H1 (cell line): ENCODE results near the gene LDLRAD3. TPM values are rescaled to one million over a fixed set of nuclear protein-coding genes. Genes with fewer than 3 reads are reported as not detected.

ENCODE experiments used
- CTCF ChIA-PET: fragments of 300-600 bp; sonication (Branson Sonifier 250); formaldehyde crosslinking; loops from one replicate; lab custom pipeline; 2021; ENCODE audit not compliant: partially characterized antibody; lab: Charles Lee
- POLR2A ChIA-PET: fragments of 300-600 bp; sonication (Branson Sonifier 250); formaldehyde crosslinking; loops from one replicate; lab custom pipeline; 2021; ENCODE audit warnings: inconsistent platforms; ENCODE audit not compliant: partially characterized antibody; lab: Charles Lee
- DNase-seq, 2 experiments: peaks; one replicate each; pipeline versions ENCODE4 v3.0.0 to v3.0.0-alpha.2; 2010 to 2022; ENCODE audit warnings: low spot score in 2 of 2, low read depth in 1 of 2, mixed read lengths in 1 of 2
- FAIRE-seq: peaks from 2 replicates; lab custom pipeline; 2011; peaks lifted over from hg19 to GRCh38; lab: Jason Lieb, UNC
- H2AFZ ChIP-seq: 2 replicates; pipeline ENCODE4 v1.8.1; 2012; ENCODE audit warnings: low read length, inconsistent platforms
- H2AK5ac ChIP-seq: 2 replicates; pipeline ENCODE4 v1.6.1; 2013; ENCODE audit warnings: low read depth, low read length
- H2BK120ac ChIP-seq: replicated peaks from 2 replicates; pipeline ENCODE3; 2013; ENCODE audit warnings: low read depth, low read length, inconsistent platforms
- H2BK12ac ChIP-seq: 2 replicates; pipeline ENCODE4 v1.6.1; 2013; ENCODE audit warnings: low read depth, low read length
- H2BK15ac ChIP-seq: 2 replicates; pipeline ENCODE4 v1.6.1; 2013; ENCODE audit warnings: low read length
- H2BK20ac ChIP-seq: 2 replicates; pipeline ENCODE4 v1.6.1; 2013; ENCODE audit warnings: low read length
- H2BK5ac ChIP-seq: 2 replicates; pipeline ENCODE4 v1.6.1; 2013; ENCODE audit warnings: low read depth, low read length
- H3K14ac ChIP-seq: 2 replicates; pipeline ENCODE4 v1.6.1; 2013; ENCODE audit warnings: inconsistent platforms; ENCODE audit not compliant: insufficient read length
- H3K18ac ChIP-seq: 2 replicates; pipeline ENCODE4 v1.6.1; 2013; ENCODE audit warnings: low read length; ENCODE audit errors: extremely low read depth
- H3K23ac ChIP-seq: 2 replicates; pipeline ENCODE4 v1.6.1; 2013; ENCODE audit warnings: inconsistent platforms; ENCODE audit not compliant: insufficient read length
- H3K23me2 ChIP-seq: 2 replicates; pipeline ENCODE4 v1.6.1; 2013; ENCODE audit warnings: low read depth, low read length
- H3K27ac ChIP-seq: 2 replicates; pipeline ENCODE4 v1.6.1; 2011; ENCODE audit warnings: low read depth, low read length, inconsistent platforms
- H3K27me3 ChIP-seq, 4 experiments: replicated peaks in 1 of 4; 1 replicate in 1 of 4; 2 replicates in 3 of 4; pipeline versions ENCODE4 v1.6.1 to v1.8.1; 2011 to 2013; ENCODE audit warnings: low read length in 3 of 4, mild to moderate bottlenecking in 3 of 4, inconsistent platforms in 2 of 4, mixed read lengths in 2 of 4, moderate library complexity in 1 of 4; ENCODE audit not compliant: control insufficient read depth in 3 of 4, insufficient read depth in 3 of 4; ENCODE audit errors: extremely low read depth in 1 of 4
- H3K36me3 ChIP-seq, 4 experiments: 2 replicates each; pipeline versions ENCODE4 v1.6.1 to v1.8.1; 2011 to 2013; ENCODE audit warnings: mild to moderate bottlenecking in 4 of 4, low read length in 3 of 4, moderate library complexity in 2 of 4, control low read depth in 1 of 4, inconsistent platforms in 1 of 4; ENCODE audit not compliant: insufficient read depth in 4 of 4, control insufficient read depth in 2 of 4
- H3K4ac ChIP-seq: replicated peaks from 2 replicates; pipeline ENCODE3; 2013; ENCODE audit warnings: low read length, low read depth, mixed read lengths, inconsistent platforms; ENCODE audit not compliant: insufficient read length
- H3K4me1 ChIP-seq, 4 experiments: replicated peaks in 1 of 4; 1 replicate in 1 of 4; 2 replicates in 3 of 4; pipeline versions ENCODE4 v1.6.1 to v1.8.1; 2011 to 2013; ENCODE audit warnings: low read length in 3 of 4, inconsistent platforms in 2 of 4, mixed read lengths in 1 of 4; ENCODE audit not compliant: insufficient read depth in 4 of 4, control insufficient read depth in 3 of 4
- H3K4me2 ChIP-seq, 2 experiments: 2 replicates each; pipeline versions ENCODE4 v1.6.1 to v1.8.1; 2011 to 2013; ENCODE audit warnings: low read depth in 2 of 2, low read length in 2 of 2, control low read depth in 1 of 2, inconsistent platforms in 1 of 2, mild to moderate bottlenecking in 1 of 2; ENCODE audit not compliant: insufficient read depth in 1 of 2
- H3K4me3 ChIP-seq, 4 experiments: fragments of 200-600, 300-600 bp in 1 of 4; sonication (generic), shearing (Covaris generic), sonication (Bioruptor Twin) in 1 of 4; 2 replicates each; pipeline versions ENCODE4 v1.5.1 to v1.8.1; 2011 to 2016; ENCODE audit warnings: low read length in 4 of 4, low read depth in 3 of 4, control low read depth in 2 of 4, inconsistent platforms in 2 of 4, mild to moderate bottlenecking in 2 of 4, mixed read lengths in 1 of 4, moderate library complexity in 1 of 4; ENCODE audit not compliant: insufficient read depth in 2 of 4; ENCODE audit errors: extremely low read depth in 1 of 4
- H3K56ac ChIP-seq: replicated peaks from 2 replicates; pipeline ENCODE3; 2013; ENCODE audit warnings: low read depth, mild to moderate bottlenecking, mixed read lengths, low read length, inconsistent platforms; ENCODE audit not compliant: insufficient read length
- H3K79me1 ChIP-seq: 2 replicates; pipeline ENCODE4 v1.6.1; 2013; ENCODE audit warnings: low read depth, low read length, control low read depth
- H3K79me2 ChIP-seq, 2 experiments: 2 replicates each; pipeline versions ENCODE4 v1.6.1 to v1.8.1; 2012 to 2013; ENCODE audit warnings: low read length in 2 of 2, mild to moderate bottlenecking in 2 of 2, inconsistent platforms in 1 of 2; ENCODE audit not compliant: insufficient read depth in 2 of 2, control insufficient read depth in 1 of 2
- H3K9ac ChIP-seq, 4 experiments: replicated peaks in 1 of 4; 1 replicate in 1 of 4; 2 replicates in 3 of 4; pipeline versions ENCODE4 v1.6.1 to v1.8.1; 2011 to 2013; ENCODE audit warnings: low read depth in 3 of 4, low read length in 3 of 4, control low read depth in 2 of 4, mild to moderate bottlenecking in 2 of 4, moderate library complexity in 2 of 4, inconsistent platforms in 1 of 4; ENCODE audit errors: extremely low read depth in 1 of 4
- H3K9me3 ChIP-seq, 2 experiments: 2 replicates each; pipeline versions ENCODE4 v1.6.1 to v1.8.1; 2012 to 2013; ENCODE audit warnings: mild to moderate bottlenecking in 2 of 2, moderate library complexity in 2 of 2, control low read depth in 1 of 2, inconsistent platforms in 1 of 2, low read depth in 1 of 2, low read length in 1 of 2, mixed read lengths in 1 of 2; ENCODE audit not compliant: insufficient read depth in 2 of 2
- H4K20me1 ChIP-seq, 2 experiments: replicated peaks in 1 of 2; 2 replicates each; pipeline versions ENCODE3 to v1.8.1; 2011 to 2013; ENCODE audit warnings: inconsistent platforms in 2 of 2, low read length in 2 of 2, mild to moderate bottlenecking in 1 of 2; ENCODE audit not compliant: insufficient read depth in 2 of 2, control insufficient read depth in 1 of 2
- H4K5ac ChIP-seq: 2 replicates; pipeline ENCODE4 v1.6.1; 2013; ENCODE audit warnings: low read length, low read depth, mixed read lengths, inconsistent platforms; ENCODE audit not compliant: insufficient read length
- H4K8ac ChIP-seq: 2 replicates; pipeline ENCODE4 v1.8.0; 2013; ENCODE audit warnings: mild to moderate bottlenecking, moderate library complexity, low read length, inconsistent platforms; ENCODE audit not compliant: insufficient read depth; ENCODE audit errors: extremely low read depth
- H4K91ac ChIP-seq: replicated peaks from 2 replicates; pipeline ENCODE3; 2013; ENCODE audit warnings: low read length, mixed read lengths, inconsistent platforms; ENCODE audit not compliant: insufficient read length
- BRCA1 ChIP-seq: IDR thresholded peaks from 2 replicates; pipeline ENCODE4 v1.6.1; 2012; ENCODE audit warnings: low read depth, low read length, improper control_type of control experiment
- CBX8 ChIP-seq: fragments of 300-800, 300-1000 bp; sonication (generic); IDR thresholded peaks from 2 replicates; pipeline ENCODE4 v1.7.1; 2016; ENCODE audit warnings: low read depth, low read length, borderline replicate concordance
- CHD1 ChIP-seq: IDR thresholded peaks from 2 replicates; pipeline ENCODE4 v1.6.1; 2012; ENCODE audit warnings: low read depth, low read length, improper control_type of control experiment
- CHD2 ChIP-seq: IDR thresholded peaks from 2 replicates; pipeline ENCODE4 v1.6.1; 2012; ENCODE audit warnings: low read length, improper control_type of control experiment
- GTF2F1 ChIP-seq: IDR thresholded peaks from 2 replicates; pipeline ENCODE4 v1.6.1; 2012; ENCODE audit warnings: low read depth, low read length, improper control_type of control experiment, borderline replicate concordance
- HDAC2 ChIP-seq, 2 experiments: fragments of 300-600 bp in 1 of 2; sonication (generic) in 1 of 2; IDR thresholded peaks; 2 replicates each; pipeline ENCODE4 v1.6.1; 2011 to 2012; ENCODE audit warnings: low read depth in 2 of 2, low read length in 2 of 2, mild to moderate bottlenecking in 2 of 2, moderate library complexity in 2 of 2, borderline replicate concordance in 1 of 2, inconsistent platforms in 1 of 2
- RAD21 ChIP-seq, 2 experiments: IDR thresholded peaks in 1 of 2; conservative IDR thresholded peaks in 1 of 2; 2 replicates each; pipeline ENCODE4 v1.6.1; 2011; ENCODE audit warnings: low read depth in 2 of 2, low read length in 2 of 2, improper control_type of control experiment in 1 of 2, inconsistent platforms in 1 of 2, mild to moderate bottlenecking in 1 of 2, moderate library complexity in 1 of 2
- TAF1 ChIP-seq: IDR thresholded peaks from 2 replicates; pipeline ENCODE4 v1.6.1; 2011; ENCODE audit warnings: mild to moderate bottlenecking, low read depth, low read length
- WGBS, 2 experiments: shearing (Covaris generic) in 1 of 2; methylation state at CpG; one replicate each; pipeline versions ENCODE4 v1.1.6 to v1.1.7; 2013 to 2015; ENCODE audit warnings: low lambda C conversion rate in 2 of 2, mixed read lengths in 2 of 2, inconsistent platforms in 1 of 2, low coverage in 1 of 2, missing lambda C conversion rate in 1 of 2; ENCODE audit not compliant: insufficient replicate concordance in 2 of 2, insufficient coverage in 1 of 2, insufficient read length in 1 of 2; ENCODE audit errors: extremely low coverage in 1 of 2, missing lambda C conversion rate in 1 of 2; 5-methylcytosine and 5-hydroxymethylcytosine counted together
- polyA plus RNA-seq, 7 experiments: library from polyadenylated mRNA; depleted of rRNA in 3 of 7; stranded (reverse) in 5 of 7; unstranded in 2 of 7; fragments of >200 nt in 5 of 7; fragments of 200-250 nt in 2 of 7; gene quantifications; 1 replicate in 5 of 7; 2 replicates in 1 of 7; 4 replicates in 1 of 7; pipeline versions ENCODE4 v1.2.1 to v1.2.3, GENCODE V29; 2011 to 2013; ENCODE audit warnings: missing spikeins in 2 of 7, mixed read lengths in 2 of 7
- total RNA-seq: library from RNA; stranded (reverse); fragmentation: NEBNext Ultra II Directional; extraction: Animal tissue kit (Norgen Biotek cat#: 25700); gene quantifications from 2 replicates; pipeline ENCODE4 v1.2.1, GENCODE V29; 2021
- TF ChIP-seq, protein P1 (sequence below), 3 experiments: IDR thresholded peaks; 1 replicate in 2 of 3; 2 replicates in 1 of 3; pipeline versions ENCODE4 v1.5.1 to v1.6.1; 2011; ENCODE audit warnings: low read length in 3 of 3, mild to moderate bottlenecking in 3 of 3, inconsistent platforms in 2 of 3, low read depth in 1 of 3, moderate library complexity in 1 of 3; ENCODE audit not compliant: insufficient read depth in 1 of 3; ENCODE audit errors: control extremely low read depth in 1 of 3

The LDLRAD3 gene
- total and polyA plus RNA-seq, 2 of the 8 experiments (the other 6 are each of a cell fraction or from before 2014, with no cell fraction given): 18.6 to 22.8 TPM

DNA sequence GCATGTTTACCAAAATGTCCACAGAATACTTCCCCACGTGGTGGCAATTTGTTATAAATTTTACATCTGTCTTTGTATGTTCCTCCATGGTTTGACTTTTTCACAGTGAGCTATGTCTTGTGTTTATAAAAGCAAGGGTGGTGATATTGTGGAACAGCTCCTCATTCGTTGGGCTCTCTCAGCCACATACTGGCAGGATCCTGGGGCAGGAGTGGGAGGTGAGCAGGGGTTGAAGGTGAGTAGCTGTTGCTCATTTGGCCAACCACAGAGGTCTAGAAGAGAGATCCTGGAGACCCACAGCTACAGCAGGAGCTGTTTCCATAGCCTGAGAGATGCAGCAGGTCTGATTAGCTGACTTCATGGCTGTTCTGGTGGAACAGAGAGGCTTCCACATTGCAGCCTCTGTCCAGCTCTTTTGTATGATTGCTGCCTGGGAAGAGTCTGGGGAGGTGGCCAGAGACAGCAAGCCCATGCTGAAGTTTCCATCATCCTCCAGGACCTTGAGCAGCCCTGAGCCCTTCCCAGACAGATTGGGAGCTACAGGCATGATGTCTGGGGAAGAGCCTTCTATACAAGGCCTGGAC, 128.1 kb downstream of the LDLRAD3 start:
- Histone ChIP-seq H4K91ac (peak overlapping the region; percentile 90), H3K18ac (0 out of 2 replicates have a peak overlapping the region, but pooled peaks have one; percentile 39), H3K4ac (no peak overlapping the region), H2BK12ac (peak overlapping the region; percentile 72; the same call in 1 of the 2 replicates), H2AFZ (no peak overlapping the region), H2BK120ac (peak overlapping the region; percentile 81), H4K5ac (no peak overlapping the region), H3K14ac (no peak overlapping the region), H3K27me3 (no peaks in the 10 kb centered on the region), H3K23ac (no peak overlapping the region), H3K4me3 (no peak overlapping the region), H3K79me1 (peaks cover 6% of the 10 kb centered on the region), H2BK20ac (peak overlapping the region; percentile 64; the same call in 1 of the 2 replicates), H4K20me1 (no peaks in the 10 kb centered on the region), H2BK15ac (peak overlapping the region; percentile 82), H2AK5ac (peak overlapping the region; percentile 87; the same call in 1 of the 2 replicates), H3K9me3 (peaks cover 0 to 6% of the 10 kb centered on the region in 2 experiments; a peak in 3 of 4 replicates), H3K79me2 (peaks cover 0 to 26% of the 10 kb centered on the region in 2 experiments; a peak in 1 of 4 replicates), H4K8ac (no peak overlapping the region), H3K4me1 (peaks cover 8 to 32% (median 27%) of the 10 kb centered on the region in 4 experiments), H3K56ac (no peak overlapping the region), H2BK5ac (peak overlapping the region; percentile 60; the same call in 1 of the 2 replicates), H3K4me2 (no peak overlapping the region; a peak in 1 of 4 replicates), H3K27ac (no peak overlapping the region), H3K36me3 (no peaks in the 10 kb centered on the region), H3K9ac (no peak overlapping the region; a peak in 1 of 7 replicates), H3K23me2 (no peaks in the 10 kb centered on the region; the same call in 1 of the 2 replicates)
- ChIA-PET POLR2A (interaction anchor here (1.1 to 5.0 kb wide), 4 partner anchors 35 to 127 kb away, joined by 3 to 23 read pairs (median 4); no protein-coding TSS in a partner anchor), CTCF (interaction anchor here (0.6 to 7.7 kb wide), 24 partner anchors 11 to 1011 kb away, joined by 3 to 58 read pairs (median 4); no protein-coding TSS in a partner anchor)
- FAIRE-seq (no peak), DNase-seq (no peak)
- 76% methylated on average over 2 of the region's 2 CpGs; no CpG with 5 or more reads in 1 of the 2 experiments for WGBS, 2 experiments
- TF ChIP-seq CHD1 (no peak), GTF2F1 (no peak), RAD21 (IDR thresholded peaks at IDR 0.05 in 1 of 2, conservative IDR thresholded peaks at IDR 0.05 in 1 of 2; ENCODE audit: low read depth in 2 of 2, low read length in 2 of 2) (no peak), CHD2 (no peak), BRCA1 (no peak), TAF1 (no peak), CBX8 (no peak), HDAC2 (IDR thresholded peaks at IDR 0.05; ENCODE audit: borderline replicate concordance in 1 of 2, low read depth in 2 of 2, low read length in 2 of 2) (no peak)
- TF ChIP-seq, protein P1, sequence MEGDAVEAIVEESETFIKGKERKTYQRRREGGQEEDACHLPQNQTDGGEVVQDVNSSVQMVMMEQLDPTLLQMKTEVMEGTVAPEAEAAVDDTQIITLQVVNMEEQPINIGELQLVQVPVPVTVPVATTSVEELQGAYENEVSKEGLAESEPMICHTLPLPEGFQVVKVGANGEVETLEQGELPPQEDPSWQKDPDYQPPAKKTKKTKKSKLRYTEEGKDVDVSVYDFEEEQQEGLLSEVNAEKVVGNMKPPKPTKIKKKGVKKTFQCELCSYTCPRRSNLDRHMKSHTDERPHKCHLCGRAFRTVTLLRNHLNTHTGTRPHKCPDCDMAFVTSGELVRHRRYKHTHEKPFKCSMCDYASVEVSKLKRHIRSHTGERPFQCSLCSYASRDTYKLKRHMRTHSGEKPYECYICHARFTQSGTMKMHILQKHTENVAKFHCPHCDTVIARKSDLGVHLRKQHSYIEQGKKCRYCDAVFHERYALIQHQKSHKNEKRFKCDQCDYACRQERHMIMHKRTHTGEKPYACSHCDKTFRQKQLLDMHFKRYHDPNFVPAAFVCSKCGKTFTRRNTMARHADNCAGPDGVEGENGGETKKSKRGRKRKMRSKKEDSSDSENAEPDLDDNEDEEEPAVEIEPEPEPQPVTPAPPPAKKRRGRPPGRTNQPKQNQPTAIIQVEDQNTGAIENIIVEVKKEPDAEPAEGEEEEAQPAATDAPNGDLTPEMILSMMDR (IDR thresholded peaks at IDR 0.05; ENCODE audit: control extremely low read depth in 1 of 3, insufficient read depth in 1 of 3, low read depth in 1 of 3, low read length in 3 of 3): no peak
